Measurements from ENCODE around the gene LMLN. TPM values are rescaled to one million over a fixed set of nuclear protein-coding genes. Genes with fewer than 3 reads are reported as not detected.

The LMLN gene
- 5.3 and 10.6 TPM in 2 replicates for total RNA-seq

GRCh38 chr3:197959891-197960693 is at the start of gene LMLN:
Gene LMLN, plus strand, starts transcription at chr3:197960217. Its CDS starts 29 bp downstream, at chr3:197960246.

GRCh38 chr3:197949778-197950676 is 10.0 kb upstream of the LMLN start, which contains the start of gene RPL35A:
Gene RPL35A, plus strand, starts transcription at chr3:197950190. Its CDS starts 778 bp downstream, at chr3:197950968.

Small RNA genes within 50 kb of the gene (small RNA-seq; reads per million reads assigned to genes)
- gene RNU6-621P, result not detected
- not detected for gene RNU6-821P

Other genes with a start within 250 kb of the LMLN start
- 10.2 and 15.0 TPM in 2 replicates for gene RUBCN, start 223.3 kb upstream of the LMLN start, total RNA-seq
- 23.2 and 35.1 TPM in 2 replicates for gene FYTTD1, start 210.3 kb upstream of the LMLN start, total RNA-seq
- 43.3 and 91.9 TPM in 2 replicates for gene LRCH3, start 169.0 kb upstream of the LMLN start, total RNA-seq
- 371 and 699 TPM in 2 replicates for gene RPL35A, start 10.0 kb upstream of the LMLN start, total RNA-seq